Measurements from ENCODE around the gene TMEM204. TPM values are rescaled to one million over a fixed set of nuclear protein-coding genes. Genes with fewer than 3 reads are reported as not detected.

TMEM204 gene
- polyA plus RNA-seq, 2 donors: 3.4 to 6.2 TPM

DNA sequence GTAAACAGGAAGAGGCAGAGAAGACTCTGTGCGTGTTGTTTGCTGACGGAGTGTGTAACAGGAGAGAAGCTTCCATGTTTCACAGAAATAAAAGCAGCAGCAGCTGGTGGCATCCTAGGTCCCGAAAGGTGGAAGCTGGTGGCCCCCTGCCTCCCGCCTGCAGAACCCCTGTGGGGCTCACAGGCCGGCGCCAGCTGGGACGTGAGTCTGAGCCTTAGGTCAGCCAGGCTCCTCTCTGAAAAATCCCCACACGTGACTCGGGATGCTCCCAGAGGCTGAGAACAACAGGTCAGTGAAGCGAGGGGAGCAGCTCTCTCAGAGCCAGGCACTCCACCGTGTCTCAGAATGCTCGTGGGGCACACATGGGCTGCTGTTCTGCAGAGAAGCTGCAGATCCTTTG lies 27.4 kb downstream of the TMEM204 start:
- Histone ChIP-seq H3K9me3 (ENCODE audit: control insufficient read depth in 2 of 2, insufficient read depth in 1 of 2, low read depth in 1 of 2, low read length in 1 of 2) (no peaks in the 10 kb centered on the region), H3K4me3 (ENCODE audit: low read depth in 1 of 2, low read length in 2 of 2) (no peak overlapping the region), H3K4me1 (ENCODE audit: control insufficient read depth in 2 of 2, insufficient read depth in 2 of 2, low read length in 1 of 2) (no peaks in the 10 kb centered on the region), H3K27ac (ENCODE audit: low read depth in 2 of 2, low read length in 1 of 2) (no peak overlapping the region), H3K27me3 (ENCODE audit: control insufficient read depth in 1 of 2, insufficient read depth in 2 of 2, low read length in 2 of 2) (no peaks in the 10 kb centered on the region), H3K36me3 (ENCODE audit: control insufficient read depth in 2 of 2, insufficient read depth in 2 of 2, low read length in 1 of 2) (peaks cover 0 to 17% of the 10 kb centered on the region in 2 donors)
- WGBS, 2 donors: 86 to 90% methylated on average over 12 of the region's 12 CpGs

DNA sequence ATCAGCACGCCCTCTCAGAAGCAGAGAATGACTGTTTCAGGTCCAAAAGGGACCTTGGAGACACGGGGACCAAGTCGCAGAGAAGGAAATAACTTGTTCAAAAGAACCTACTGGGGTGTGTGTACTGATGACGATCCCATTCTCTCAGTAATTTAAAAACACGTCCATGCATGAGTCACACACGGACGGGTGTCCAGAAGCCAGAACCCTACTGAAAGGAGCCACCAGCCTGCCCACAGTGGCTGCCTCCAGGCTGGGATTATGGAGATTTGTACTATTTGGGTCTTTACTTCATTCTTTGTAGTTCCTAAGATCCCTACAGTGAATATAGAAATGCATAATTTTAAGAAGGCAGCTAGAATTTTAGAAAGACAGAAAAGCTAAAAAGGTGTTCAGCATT lies 27.8 kb downstream of the TMEM204 start:
- Histone ChIP-seq H3K36me3 (ENCODE audit: control insufficient read depth in 2 of 2, insufficient read depth in 2 of 2, low read length in 1 of 2) (peaks cover 0 to 17% of the 10 kb centered on the region in 2 donors), H3K27me3 (ENCODE audit: control insufficient read depth in 1 of 2, insufficient read depth in 2 of 2, low read length in 2 of 2) (no peaks in the 10 kb centered on the region), H3K4me3 (ENCODE audit: low read depth in 1 of 2, low read length in 2 of 2) (no peak overlapping the region), H3K9me3 (ENCODE audit: control insufficient read depth in 2 of 2, insufficient read depth in 1 of 2, low read depth in 1 of 2, low read length in 1 of 2) (no peaks in the 10 kb centered on the region), H3K27ac (ENCODE audit: low read depth in 2 of 2, low read length in 1 of 2) (no peak overlapping the region), H3K4me1 (ENCODE audit: control insufficient read depth in 2 of 2, insufficient read depth in 2 of 2, low read length in 1 of 2) (no peaks in the 10 kb centered on the region)
- 64 to 79% methylated on average over 7 of the region's 7 CpGs for whole genome bisulfite sequencing, 2 donors

- no peaks in the 10 kb centered on the region for H3K27me3 ChIP-seq (ENCODE audit: control insufficient read depth in 1 of 2, insufficient read depth in 2 of 2, low read length in 2 of 2)
- no peak overlapping the region for H3K4me3 ChIP-seq (ENCODE audit: low read depth in 1 of 2, low read length in 2 of 2)
- no peaks in the 10 kb centered on the region for H3K4me1 ChIP-seq (ENCODE audit: control insufficient read depth in 2 of 2, insufficient read depth in 2 of 2, low read length in 1 of 2)
- 85 to 90% methylated on average over 14 of the region's 14 CpGs for WGBS, 2 donors
- no peak overlapping the region for H3K27ac ChIP-seq (ENCODE audit: low read depth in 2 of 2, low read length in 1 of 2)
- no peaks in the 10 kb centered on the region for H3K9me3 ChIP-seq (ENCODE audit: control insufficient read depth in 2 of 2, insufficient read depth in 1 of 2, low read depth in 1 of 2, low read length in 1 of 2)
- H3K36me3 ChIP-seq (ENCODE audit: control insufficient read depth in 2 of 2, insufficient read depth in 2 of 2, low read length in 1 of 2): peaks cover 0 to 17% of the 10 kb centered on the region in 2 donors
Measured at GRCh38 chr16:1561836-1562235, 28.4 kb downstream of the TMEM204 start.

- Histone ChIP-seq H3K27me3 (ENCODE audit: control insufficient read depth in 1 of 2, insufficient read depth in 2 of 2, low read length in 2 of 2) (no peaks in the 10 kb centered on the region), H3K4me3 (ENCODE audit: low read depth in 1 of 2, low read length in 2 of 2) (no peak overlapping the region), H3K36me3 (ENCODE audit: control insufficient read depth in 2 of 2, insufficient read depth in 2 of 2, low read length in 1 of 2) (peaks cover 0 to 17% of the 10 kb centered on the region in 2 donors), H3K27ac (ENCODE audit: low read depth in 2 of 2, low read length in 1 of 2) (no peak overlapping the region), H3K4me1 (ENCODE audit: control insufficient read depth in 2 of 2, insufficient read depth in 2 of 2, low read length in 1 of 2) (no peaks in the 10 kb centered on the region), H3K9me3 (ENCODE audit: control insufficient read depth in 2 of 2, insufficient read depth in 1 of 2, low read depth in 1 of 2, low read length in 1 of 2) (no peaks in the 10 kb centered on the region)
- WGBS, 2 donors: 95 to 96% methylated on average over 20 of the region's 20 CpGs
Measured at GRCh38 chr16:1563786-1564185, 30.3 kb downstream of the TMEM204 start.

- Histone ChIP-seq H3K4me1 (ENCODE audit: control insufficient read depth in 2 of 2, insufficient read depth in 2 of 2, low read length in 1 of 2) (no peaks in the 10 kb centered on the region), H3K4me3 (ENCODE audit: low read depth in 1 of 2, low read length in 2 of 2) (no peak overlapping the region), H3K36me3 (ENCODE audit: control insufficient read depth in 2 of 2, insufficient read depth in 2 of 2, low read length in 1 of 2) (peaks cover 0 to 13% of the 10 kb centered on the region in 2 donors), H3K27me3 (ENCODE audit: control insufficient read depth in 1 of 2, insufficient read depth in 2 of 2, low read length in 2 of 2) (no peaks in the 10 kb centered on the region), H3K9me3 (ENCODE audit: control insufficient read depth in 2 of 2, insufficient read depth in 1 of 2, low read depth in 1 of 2, low read length in 1 of 2) (no peaks in the 10 kb centered on the region), H3K27ac (ENCODE audit: low read depth in 2 of 2, low read length in 1 of 2) (no peak overlapping the region)
- WGBS, 2 donors: 78 to 80% methylated on average over 9 of the region's 9 CpGs
Measured at GRCh38 chr16:1564325-1564724, 30.9 kb downstream of the TMEM204 start.

GRCh38 chr16:1565083-1565805 lies 31.8 kb downstream of the TMEM204 start:
- Histone ChIP-seq H3K4me1 (ENCODE audit: control insufficient read depth in 2 of 2, insufficient read depth in 2 of 2, low read length in 1 of 2) (no peaks in the 10 kb centered on the region), H3K27ac (ENCODE audit: low read depth in 2 of 2, low read length in 1 of 2) (no peak overlapping the region), H3K9me3 (ENCODE audit: control insufficient read depth in 2 of 2, insufficient read depth in 1 of 2, low read depth in 1 of 2, low read length in 1 of 2) (no peaks in the 10 kb centered on the region), H3K36me3 (ENCODE audit: control insufficient read depth in 2 of 2, insufficient read depth in 2 of 2, low read length in 1 of 2) (peaks cover 0 to 10% of the 10 kb centered on the region in 2 donors), H3K4me3 (ENCODE audit: low read depth in 1 of 2, low read length in 2 of 2) (no peak overlapping the region), H3K27me3 (ENCODE audit: control insufficient read depth in 1 of 2, insufficient read depth in 2 of 2, low read length in 2 of 2) (no peaks in the 10 kb centered on the region)
- WGBS, 2 donors: 88 to 92% methylated on average over 16 of the region's 16 CpGs

- Histone ChIP-seq H3K4me3 (ENCODE audit: low read depth in 1 of 2, low read length in 2 of 2) (no peak overlapping the region), H3K27ac (ENCODE audit: low read depth in 2 of 2, low read length in 1 of 2) (no peak overlapping the region), H3K9me3 (ENCODE audit: control insufficient read depth in 2 of 2, insufficient read depth in 1 of 2, low read depth in 1 of 2, low read length in 1 of 2) (no peaks in the 10 kb centered on the region), H3K36me3 (ENCODE audit: control insufficient read depth in 2 of 2, insufficient read depth in 2 of 2, low read length in 1 of 2) (peaks cover 0 to 3% of the 10 kb centered on the region in 2 donors), H3K4me1 (ENCODE audit: control insufficient read depth in 2 of 2, insufficient read depth in 2 of 2, low read length in 1 of 2) (no peaks in the 10 kb centered on the region), H3K27me3 (ENCODE audit: control insufficient read depth in 1 of 2, insufficient read depth in 2 of 2, low read length in 2 of 2) (no peaks in the 10 kb centered on the region)
- 91 to 96% methylated on average over 13 of the region's 13 CpGs for WGBS, 2 donors
Measured at GRCh38 chr16:1567988-1568387, 34.5 kb downstream of the TMEM204 start.

- Histone ChIP-seq H3K36me3 (ENCODE audit: control insufficient read depth in 2 of 2, insufficient read depth in 2 of 2, low read length in 1 of 2) (peaks cover 0 to 3% of the 10 kb centered on the region in 2 donors), H3K27me3 (ENCODE audit: control insufficient read depth in 1 of 2, insufficient read depth in 2 of 2, low read length in 2 of 2) (no peaks in the 10 kb centered on the region)
Measured at GRCh38 chr16:1571012-1571671, 37.7 kb downstream of the TMEM204 start.

DNA sequence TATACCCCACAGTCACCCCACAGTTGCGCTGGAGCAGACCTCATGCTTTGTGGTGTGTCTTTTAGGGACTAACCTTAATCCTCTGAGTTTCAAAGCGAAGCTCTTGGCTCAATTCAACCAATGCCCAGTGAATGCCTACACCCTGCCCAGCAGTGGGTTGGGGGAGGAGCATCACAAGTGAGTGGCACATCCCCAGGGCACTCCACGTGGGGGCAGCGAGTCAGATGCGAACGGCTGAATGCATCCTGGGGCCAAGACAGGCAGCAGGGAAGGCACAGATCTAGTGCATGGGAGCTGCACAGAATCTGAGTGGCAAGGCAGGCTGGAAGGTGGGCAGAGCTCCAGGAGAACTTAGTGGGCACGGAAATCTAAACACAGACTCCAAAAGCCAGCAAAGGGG lies 39.2 kb downstream of the TMEM204 start:
- Histone ChIP-seq H3K9me3 (ENCODE audit: control insufficient read depth in 2 of 2, insufficient read depth in 1 of 2, low read depth in 1 of 2, low read length in 1 of 2) (no peaks in the 10 kb centered on the region), H3K36me3 (ENCODE audit: control insufficient read depth in 2 of 2, insufficient read depth in 2 of 2, low read length in 1 of 2) (peaks cover 0 to 3% of the 10 kb centered on the region in 2 donors), H3K4me1 (ENCODE audit: control insufficient read depth in 2 of 2, insufficient read depth in 2 of 2, low read length in 1 of 2) (no peaks in the 10 kb centered on the region), H3K27me3 (ENCODE audit: control insufficient read depth in 1 of 2, insufficient read depth in 2 of 2, low read length in 2 of 2) (no peaks in the 10 kb centered on the region), H3K4me3 (ENCODE audit: low read depth in 1 of 2, low read length in 2 of 2) (no peak overlapping the region), H3K27ac (ENCODE audit: low read depth in 2 of 2, low read length in 1 of 2) (no peak overlapping the region)
- 80 to 84% methylated on average over 7 of the region's 7 CpGs for WGBS, 2 donors

More at GRCh38 chr16:1571012-1571671, 37.7 kb downstream of the TMEM204 start:
- H3K9me3 ChIP-seq (ENCODE audit: control insufficient read depth in 2 of 2, insufficient read depth in 1 of 2, low read depth in 1 of 2, low read length in 1 of 2): no peaks in the 10 kb centered on the region
- no peaks in the 10 kb centered on the region for H3K4me1 ChIP-seq (ENCODE audit: control insufficient read depth in 2 of 2, insufficient read depth in 2 of 2, low read length in 1 of 2)
- 65 to 71% methylated on average over 7 of the region's 7 CpGs for WGBS, 2 donors
- H3K27ac ChIP-seq (ENCODE audit: low read depth in 2 of 2, low read length in 1 of 2): no peak overlapping the region
- no peak overlapping the region for H3K4me3 ChIP-seq (ENCODE audit: low read depth in 1 of 2, low read length in 2 of 2)

DNA sequence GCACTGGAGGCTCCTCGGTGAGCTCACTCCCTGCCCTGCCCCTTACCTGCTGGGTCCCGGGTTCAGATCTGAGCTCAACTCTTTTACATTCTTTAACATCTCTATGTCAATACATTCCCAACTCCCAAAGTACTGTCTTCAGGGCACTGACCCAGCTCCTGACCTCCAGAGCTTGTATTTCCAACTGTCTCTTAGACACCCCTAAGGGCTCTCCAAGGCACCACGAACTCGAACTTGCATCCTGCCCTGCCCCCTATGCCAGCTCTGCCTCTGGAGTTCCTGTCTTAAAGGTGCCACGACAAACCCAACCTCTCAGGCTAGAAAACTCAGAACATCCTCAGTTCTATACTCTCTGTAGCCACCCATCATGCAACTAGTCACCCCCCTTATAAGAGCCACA lies 39.8 kb downstream of the TMEM204 start:
- no peaks in the 10 kb centered on the region for H3K9me3 ChIP-seq (ENCODE audit: control insufficient read depth in 2 of 2, insufficient read depth in 1 of 2, low read depth in 1 of 2, low read length in 1 of 2)
- no peaks in the 10 kb centered on the region for H3K4me1 ChIP-seq (ENCODE audit: control insufficient read depth in 2 of 2, insufficient read depth in 2 of 2, low read length in 1 of 2)
- WGBS, 2 donors: 81 to 94% methylated on average over 5 of the region's 5 CpGs
- no peaks in the 10 kb centered on the region for H3K27me3 ChIP-seq (ENCODE audit: control insufficient read depth in 1 of 2, insufficient read depth in 2 of 2, low read length in 2 of 2)
- H3K36me3 ChIP-seq (ENCODE audit: control insufficient read depth in 2 of 2, insufficient read depth in 2 of 2, low read length in 1 of 2): peaks cover 0 to 3% of the 10 kb centered on the region in 2 donors
- H3K4me3 ChIP-seq (ENCODE audit: low read depth in 1 of 2, low read length in 2 of 2): no peak overlapping the region
- no peak overlapping the region for H3K27ac ChIP-seq (ENCODE audit: low read depth in 2 of 2, low read length in 1 of 2)
